CD14-positive monocyte (primary cell): Measurements from ENCODE around the gene C1orf185. TPM values are rescaled to one million over a fixed set of nuclear protein-coding genes. Genes with fewer than 3 reads are reported as not detected.
A peak's percentile ranks its signal among the peaks of the same experiment; 100 is the strongest.

ENCODE experiments used
- DNase-seq, 3 donors: peaks; one replicate each; pipeline ENCODE4 v3.0.0-alpha.2; 2011 to 2022
- H2AFZ ChIP-seq: 2 replicates; pipeline ENCODE4 v1.6.0; 2012; ENCODE audit warnings: mild to moderate bottlenecking, low read depth, low read length, inconsistent platforms; ENCODE audit not compliant: insufficient read depth, poor library complexity, severe bottlenecking
- H3K27ac ChIP-seq, 2 donors: 1 replicate in 1 of 2; 2 replicates in 1 of 2; pipeline ENCODE4 v1.5.1; 2012 to 2013; ENCODE audit warnings: low read length in 2 of 2, control low read depth in 1 of 2, inconsistent platforms in 1 of 2, low read depth in 1 of 2, mild to moderate bottlenecking in 1 of 2
- H3K27me3 ChIP-seq, 2 donors: one replicate each; pipeline versions ENCODE4 v1.6.0 to v1.6.1; 2011 to 2013; ENCODE audit warnings: low read length in 2 of 2; ENCODE audit not compliant: control insufficient read depth in 2 of 2, insufficient read depth in 2 of 2
- H3K36me3 ChIP-seq, 2 donors: replicated peaks in 1 of 2; 1 replicate in 1 of 2; 2 replicates in 1 of 2; pipeline versions ENCODE4 v1.5.1 to v1.6.1; 2012 to 2013; ENCODE audit warnings: low read length in 2 of 2, control low read depth in 1 of 2, inconsistent platforms in 1 of 2, mild to moderate bottlenecking in 1 of 2; ENCODE audit not compliant: insufficient read depth in 2 of 2, control insufficient read depth in 1 of 2
- H3K4me1 ChIP-seq, 2 donors: 1 replicate in 1 of 2; 2 replicates in 1 of 2; pipeline versions ENCODE4 v1.5.1 to v1.6.1; 2012 to 2013; ENCODE audit warnings: low read length in 2 of 2, control low read depth in 1 of 2, inconsistent platforms in 1 of 2, mild to moderate bottlenecking in 1 of 2, moderate library complexity in 1 of 2; ENCODE audit not compliant: insufficient read depth in 2 of 2, control insufficient read depth in 1 of 2
- H3K4me2 ChIP-seq: replicated peaks from 2 replicates; pipeline ENCODE3; 2012; ENCODE audit warnings: low read length, moderate library complexity, mild to moderate bottlenecking; ENCODE audit not compliant: poor library complexity, severe bottlenecking; ENCODE audit errors: extremely low read depth
- H3K4me3 ChIP-seq, 3 experiments: fragments of 200-600 bp in 1 of 3; sonication (generic) in 1 of 3; replicated peaks in 1 of 3; 1 replicate in 2 of 3; 2 replicates in 1 of 3; pipeline ENCODE4 v1.5.1; 2011 to 2013; ENCODE audit warnings: low read length in 3 of 3, mild to moderate bottlenecking in 3 of 3, control low read depth in 2 of 3, low read depth in 2 of 3, inconsistent platforms in 1 of 3, moderate library complexity in 1 of 3
- H3K79me2 ChIP-seq: 2 replicates; pipeline ENCODE4 v1.6.0; 2012; ENCODE audit warnings: mild to moderate bottlenecking, control low read depth, inconsistent platforms, low read length, moderate library complexity; ENCODE audit not compliant: insufficient read depth
- H3K9ac ChIP-seq: 2 replicates; pipeline ENCODE4 v1.6.0; 2017; ENCODE audit warnings: low read length, mild to moderate bottlenecking; ENCODE audit not compliant: insufficient read depth, poor library complexity, severe bottlenecking
- H3K9me3 ChIP-seq, 2 donors: replicated peaks in 1 of 2; 1 replicate in 1 of 2; 2 replicates in 1 of 2; pipeline versions ENCODE4 v1.5.1 to v1.6.1; 2012 to 2013; ENCODE audit warnings: low read length in 2 of 2, control low read depth in 1 of 2; ENCODE audit not compliant: control insufficient read depth in 1 of 2, insufficient read depth in 1 of 2
- H4K20me1 ChIP-seq: 2 replicates; pipeline ENCODE4 v1.6.0; 2012; ENCODE audit warnings: mild to moderate bottlenecking, low read length, control low read depth, moderate library complexity; ENCODE audit not compliant: insufficient read depth
- H3K27ac Mint-ChIP-seq, 7 donors: one replicate each; pipeline ENCODE4 v1.8.0; 2020; ENCODE audit warnings: mild to moderate bottlenecking in 7 of 7, mixed read lengths in 7 of 7, moderate library complexity in 6 of 7, inconsistent platforms in 2 of 7
- H3K27me3 Mint-ChIP-seq, 3 donors: one replicate each; pipeline ENCODE4 v1.8.0; 2021 to 2022; ENCODE audit warnings: low read depth in 3 of 3, mild to moderate bottlenecking in 3 of 3, mixed read lengths in 3 of 3, moderate library complexity in 3 of 3, inconsistent platforms in 1 of 3
- H3K36me3 Mint-ChIP-seq, 2 donors: one replicate each; pipeline ENCODE4 v1.8.0; 2020; ENCODE audit warnings: mixed read lengths in 2 of 2, inconsistent platforms in 1 of 2, mild to moderate bottlenecking in 1 of 2
- H3K4me1 Mint-ChIP-seq: one replicate; pipeline ENCODE4 v1.8.0; 2020; ENCODE audit warnings: mild to moderate bottlenecking, mixed read lengths
- H3K4me3 Mint-ChIP-seq, 2 donors: one replicate each; pipeline ENCODE4 v1.8.0; 2020; ENCODE audit warnings: mild to moderate bottlenecking in 2 of 2, mixed read lengths in 2 of 2, moderate library complexity in 1 of 2
- H3K9me3 Mint-ChIP-seq, 7 donors: one replicate each; pipeline ENCODE4 v1.8.0; 2020 to 2022; ENCODE audit warnings: mixed read lengths in 7 of 7, mild to moderate bottlenecking in 6 of 7, moderate library complexity in 6 of 7, inconsistent platforms in 2 of 7
- CTCF ChIP-seq: fragments of 200-600 bp; IDR thresholded peaks from one replicate; pipeline ENCODE4 v1.8.0; 2022; ENCODE audit warnings: antibody characterized with exemption, mild to moderate bottlenecking
- WGBS: methylation state at CpG from one replicate; pipeline ENCODE4 v1.1.5; 2013; ENCODE audit warnings: missing lambda C conversion rate; ENCODE audit not compliant: insufficient coverage; 5-methylcytosine and 5-hydroxymethylcytosine counted together
- intact Hi-C, 2 donors: fragments of 100-400 bp; cut with micrococcal nuclease; formaldehyde crosslinking; loops; one replicate each; pipeline versions ENCODE4 v1.15.0 to v1.15.1; 2023
- polyA plus RNA-seq, 3 donors: library from polyadenylated mRNA; depleted of rRNA in 1 of 3; unstranded in 2 of 3; stranded (reverse) in 1 of 3; fragments of 300-500 nt in 2 of 3; fragments of >200 nt in 1 of 3; fragmentation: Illumina TruSeq in 2 of 3; gene quantifications; 1 replicate in 2 of 3; 2 replicates in 1 of 3; pipeline ENCODE4 v1.2.3, GENCODE V29; 2012 to 2021

Gene C1orf185
- polyA plus RNA-seq, 3 donors = not detected

GRCh38 chr1:51139474-51139873 is 37.4 kb downstream of the C1orf185 start:
- Histone ChIP-seq H3K9me3 (no peaks in the 10 kb centered on the region), H4K20me1 (no peaks in the 10 kb centered on the region), H2AFZ (no peak overlapping the region), H3K4me2 (no peak overlapping the region), H3K79me2 (no peaks in the 10 kb centered on the region), H3K27ac (no peak overlapping the region), H3K4me3 (no peak overlapping the region), H3K36me3 (no peaks in the 10 kb centered on the region), H3K4me1 (no peaks in the 10 kb centered on the region), H3K9ac (no peak overlapping the region), H3K27me3 (peaks cover 0 to 3% of the 10 kb centered on the region in 2 donors)
- H3K4me3 Mint-ChIP-seq = peak overlapping the region in 1 of 2 donors; percentile 12
- H3K4me1 Mint-ChIP-seq = peaks cover 2% of the 10 kb centered on the region
- H3K9me3 Mint-ChIP-seq = peaks cover 0 to 12% (median 4%) of the 10 kb centered on the region in 7 donors
- WGBS = 83% methylated on average over 1 of the region's 2 CpGs
- intact Hi-C loops = no loop called here
- peaks cover 2 to 17% (median 9%) of the 10 kb centered on the region in 3 donors for H3K27me3 Mint-ChIP-seq
- TF ChIP-seq CTCF = no peak
- no peak for DNase-seq
- no peaks in the 10 kb centered on the region for H3K36me3 Mint-ChIP-seq
- no peak overlapping the region for H3K27ac Mint-ChIP-seq

GRCh38 chr1:51147394-51147793 is 45.4 kb downstream of the C1orf185 start:
- intact Hi-C loops = no loop called here
- no peaks in the 10 kb centered on the region for H3K36me3 Mint-ChIP-seq
- H3K27ac Mint-ChIP-seq = no peak overlapping the region
- no peaks in the 10 kb centered on the region for H3K79me2 ChIP-seq
- no peaks in the 10 kb centered on the region for H3K9me3 Mint-ChIP-seq
- no peaks in the 10 kb centered on the region for H3K36me3 ChIP-seq
- no peaks in the 10 kb centered on the region for H4K20me1 ChIP-seq
- no peak overlapping the region for H3K4me3 Mint-ChIP-seq
- no peak overlapping the region for H2AFZ ChIP-seq
- H3K27ac ChIP-seq = no peak overlapping the region
- TF ChIP-seq CTCF = no peak
- no peak overlapping the region for H3K4me3 ChIP-seq
- H3K27me3 Mint-ChIP-seq = peaks cover 0 to 5% (median 3%) of the 10 kb centered on the region in 3 donors
- no peak overlapping the region for H3K9ac ChIP-seq
- DNase-seq = no peak
- no peaks in the 10 kb centered on the region for H3K4me1 ChIP-seq
- H3K4me1 Mint-ChIP-seq = no peaks in the 10 kb centered on the region
- WGBS = no CpG with 5 or more reads among the region's 2 CpGs
- H3K9me3 ChIP-seq = no peaks in the 10 kb centered on the region
- H3K27me3 ChIP-seq = peaks cover 0 to 2% of the 10 kb centered on the region in 2 donors
- H3K4me2 ChIP-seq = no peak overlapping the region
